ENCODE data around the gene SLC27A3.

GRCh38 chr1:153770797-153771196 is 4.4 kb upstream of the SLC27A3 start:
- TF ChIP-seq REST (IDR thresholded peaks at IDR 0.05; ENCODE audit: low read depth) (no peak), CREB1 (IDR thresholded peaks at IDR 0.05; ENCODE audit: low read depth) (no peak), MAX (IDR thresholded peaks at IDR 0.05) (no peak), CEBPB (IDR thresholded peaks at IDR 0.05) (no peak), TEAD4 (IDR thresholded peaks at IDR 0.05) (no peak)

Data from Ishikawa (cell line).